Measurements from ENCODE around the gene RAX2. TPM values are rescaled to one million over a fixed set of nuclear protein-coding genes. Genes with fewer than 3 reads are reported as not detected.

RAX2 gene
- total RNA-seq, 6 experiments from 2014 or later = not detected

- H3K9me3 ChIP-seq = no peaks in the 10 kb centered on the region
- H3K4me3 ChIP-seq = peak overlapping the region in 1 of 3 donors; percentile 31
- H3K27ac ChIP-seq = no peak overlapping the region
- TF ChIP-seq CTCF (IDR thresholded peaks at IDR 0.05) = no peak
- TF ChIP-seq POLR2A (IDR thresholded peaks at IDR 0.05) = no peak
- ATAC-seq (no peak), DNase-seq (no peak)
- peaks cover 0 to 15% (median 6%) of the 10 kb centered on the region in 4 donors for H3K4me1 ChIP-seq
- intact Hi-C loops (cut with DNase I) = no loop called here
- H3K36me3 ChIP-seq = no peaks in the 10 kb centered on the region
- WGBS (ENCODE audit: insufficient coverage, low coverage, low lambda C conversion rate, missing lambda C conversion rate) = 45% methylated on average over 12 of the region's 26 CpGs
- no peaks in the 10 kb centered on the region for H3K27me3 ChIP-seq
Observed at GRCh38 chr19:3721887-3722442, 50.1 kb downstream of the RAX2 start.

- ATAC-seq (peak; percentile 90 to 97 (median 92)), DNase-seq (peak; percentile 77 to 85 (median 77))
- WGBS (ENCODE audit: insufficient coverage, low coverage, low lambda C conversion rate, missing lambda C conversion rate) = 46% methylated on average over 6 of the region's 46 CpGs
- intact Hi-C loops (cut with DNase I) = no loop called here
- peak; percentile 39 for TF ChIP-seq POLR2A (IDR thresholded peaks at IDR 0.05)
- TF ChIP-seq CTCF (IDR thresholded peaks at IDR 0.05) = peak in 1 of 4 donors; percentile 16
- peaks cover 0 to 15% (median 6%) of the 10 kb centered on the region in 4 donors for H3K4me1 ChIP-seq
- H3K4me3 ChIP-seq = peak overlapping the region in 1 of 3 donors; percentile 31
- H3K36me3 ChIP-seq = no peaks in the 10 kb centered on the region
- no peaks in the 10 kb centered on the region for H3K27me3 ChIP-seq
- no peaks in the 10 kb centered on the region for H3K9me3 ChIP-seq
- H3K27ac ChIP-seq = no peak overlapping the region
Observed at GRCh38 chr19:3721131-3721886, 50.7 kb downstream of the RAX2 start.

GRCh38 chr19:3720349-3720917 is 51.6 kb downstream of the RAX2 start:
- H3K27me3 ChIP-seq = no peaks in the 10 kb centered on the region
- ATAC-seq (no peak), DNase-seq (no peak)
- intact Hi-C loops (cut with DNase I) = no loop called here
- H3K4me3 ChIP-seq = no peak overlapping the region
- no peaks in the 10 kb centered on the region for H3K36me3 ChIP-seq
- H3K4me1 ChIP-seq = peaks cover 0 to 15% (median 6%) of the 10 kb centered on the region in 4 donors
- WGBS (ENCODE audit: insufficient coverage, low coverage, low lambda C conversion rate, missing lambda C conversion rate) = 31% methylated on average over 6 of the region's 9 CpGs
- TF ChIP-seq CTCF (IDR thresholded peaks at IDR 0.05) (no peak), POLR2A (IDR thresholded peaks at IDR 0.05) (no peak)
- H3K9me3 ChIP-seq = no peaks in the 10 kb centered on the region
- no peak overlapping the region for H3K27ac ChIP-seq

- Histone ChIP-seq H3K4me1 (peaks cover 0 to 15% (median 6%) of the 10 kb centered on the region in 4 donors), H3K36me3 (no peaks in the 10 kb centered on the region), H3K9me3 (no peaks in the 10 kb centered on the region), H3K27ac (no peak overlapping the region), H3K4me3 (no peak overlapping the region), H3K27me3 (no peaks in the 10 kb centered on the region)
- intact Hi-C loops (cut with DNase I) = no loop called here
- no peak for TF ChIP-seq CTCF (IDR thresholded peaks at IDR 0.05)
- ATAC-seq (no peak), DNase-seq (no peak)
- 90% methylated on average over 2 of the region's 4 CpGs for WGBS (ENCODE audit: insufficient coverage, low coverage, low lambda C conversion rate, missing lambda C conversion rate)
Observed at GRCh38 chr19:3719868-3720267, 52.2 kb downstream of the RAX2 start.

Small RNA genes lying within 50 kb of the gene (small RNA-seq; reads per million reads assigned to genes)
- gene AC005777.1 = 0 reads per million in 2 experiments

Other genes starting within 250 kb of the RAX2 start
- gene TEKTIP1, start 233.1 kb downstream of the RAX2 start, total RNA-seq = 1 to 10 TPM in 3 of 6 experiments, not detected in 3; 1.1 to 1.6 (median 1.3) TPM
- gene MFSD12, start 214.6 kb downstream of the RAX2 start, total RNA-seq = 100 to 1,000 TPM in 1 of 6 experiments, 10 to 100 TPM in 5; 23.8 to 114 (median 31.5) TPM
- gene HMG20B, start 199.3 kb downstream of the RAX2 start, total RNA-seq = 10 to 100 TPM; 30.7 to 58.6 (median 33.3) TPM
- gene GIPC3, start 186.8 kb downstream of the RAX2 start, total RNA-seq = 1 to 10 TPM in 2 of 6 experiments, under 1 TPM in 4; 0.51 to 1.6 (median 0.80) TPM
- gene TBXA2R, start 165.4 kb downstream of the RAX2 start, total RNA-seq = 10 to 100 TPM in 1 of 6 experiments, 1 to 10 TPM in 5; 2.8 to 10.4 (median 4.7) TPM
- gene CACTIN, start 145.4 kb downstream of the RAX2 start, total RNA-seq = 10 to 100 TPM in 4 of 6 experiments, 1 to 10 TPM in 2; 8.4 to 14.9 (median 10.3) TPM
- gene PIP5K1C, start 71.8 kb downstream of the RAX2 start, total RNA-seq = 1 to 10 TPM; 5.3 to 9.8 (median 7.6) TPM
- gene TJP3, start 63.8 kb downstream of the RAX2 start, total RNA-seq = 10 to 100 TPM in 5 of 6 experiments, 1 to 10 TPM in 1; 7.9 to 27.0 (median 16.5) TPM
- 10 to 100 TPM; 10.1 to 24.1 (median 12.6) TPM for gene APBA3, start 10.5 kb downstream of the RAX2 start, total RNA-seq
- 10 to 100 TPM; 52.5 to 81.2 (median 61.9) TPM for gene MRPL54, start 9.5 kb downstream of the RAX2 start, total RNA-seq
- gene MATK, start 14.2 kb upstream of the RAX2 start, total RNA-seq = 1 to 10 TPM in 3 of 6 experiments, under 1 TPM in 3; 0.49 to 2.5 (median 0.90) TPM
- not detected for gene ZFR2, start 96.8 kb upstream of the RAX2 start, total RNA-seq
- not detected for gene ATCAY, start 108.5 kb upstream of the RAX2 start, total RNA-seq
- under 1 TPM in 1 of 6 experiments, not detected in 5; 0.17 TPM for gene NMRK2, start 160.8 kb upstream of the RAX2 start, total RNA-seq
- gene DAPK3, start 198.9 kb upstream of the RAX2 start, total RNA-seq = 10 to 100 TPM; 13.1 to 63.7 (median 24.9) TPM
- 1,000 to 10,000 TPM in 4 of 6 experiments, 100 to 1,000 TPM in 2; 933 to 1,231 (median 1,031) TPM for gene EEF2, start 213.2 kb upstream of the RAX2 start, total RNA-seq
- gene PIAS4, start 235.5 kb upstream of the RAX2 start, total RNA-seq = 10 to 100 TPM in 5 of 6 experiments, 1 to 10 TPM in 1; 9.9 to 20.0 (median 14.9) TPM